Mesendoderm (in vitro differentiated cells): Measurements from ENCODE around the gene EPM2A.

Experiments
- DNase-seq: peaks from one replicate; pipeline ENCODE4 v3.0.0; 2013
- H2AK5ac ChIP-seq: 2 replicates; pipeline ENCODE4 v1.6.1; 2013; ENCODE audit warnings: low read length, inconsistent platforms
- H2BK120ac ChIP-seq: 2 replicates; pipeline ENCODE4 v1.6.1; 2013; ENCODE audit warnings: low read depth, mild to moderate bottlenecking, low read length, moderate library complexity, mixed read lengths
- H2BK15ac ChIP-seq: replicated peaks from 2 replicates; pipeline ENCODE4 v1.6.1; 2013; ENCODE audit warnings: low read depth, mild to moderate bottlenecking, moderate library complexity
- H2BK5ac ChIP-seq: 2 replicates; pipeline ENCODE4 v1.6.1; 2013; ENCODE audit warnings: low read length, inconsistent platforms
- H3K18ac ChIP-seq: 2 replicates; pipeline ENCODE4 v1.6.1; 2013; ENCODE audit warnings: mild to moderate bottlenecking, low read length, mixed read lengths
- H3K23ac ChIP-seq: one replicate; pipeline ENCODE4 v1.6.1; 2013; ENCODE audit warnings: low read length
- H3K27ac ChIP-seq: 2 replicates; pipeline ENCODE4 v1.5.1; 2013; ENCODE audit warnings: low read depth, mild to moderate bottlenecking, inconsistent platforms, low read length, moderate library complexity
- H3K27me3 ChIP-seq: 2 replicates; pipeline ENCODE4 v1.6.1; 2013; ENCODE audit warnings: low read length, control low read depth, mild to moderate bottlenecking, inconsistent platforms; ENCODE audit not compliant: insufficient read depth, poor library complexity
- H3K36me3 ChIP-seq: 2 replicates; pipeline ENCODE4 v1.6.1; 2013; ENCODE audit warnings: low read length, inconsistent platforms; ENCODE audit not compliant: control insufficient read depth, insufficient read depth
- H3K4ac ChIP-seq: one replicate; pipeline ENCODE4 v1.6.1; 2013; ENCODE audit warnings: low read depth, mild to moderate bottlenecking, low read length, moderate library complexity
- H3K4me1 ChIP-seq: 2 replicates; pipeline ENCODE4 v1.6.1; 2013; ENCODE audit warnings: low read depth, low read length, inconsistent platforms; ENCODE audit not compliant: control insufficient read depth
- H3K4me2 ChIP-seq: 2 replicates; pipeline ENCODE4 v1.6.1; 2013; ENCODE audit warnings: low read length
- H3K4me3 ChIP-seq: 2 replicates; pipeline ENCODE4 v1.5.1; 2013; ENCODE audit warnings: mild to moderate bottlenecking, low read length
- H3K56ac ChIP-seq: one replicate; pipeline ENCODE4 v1.6.1; 2013; ENCODE audit warnings: low read length
- H3K79me1 ChIP-seq: 2 replicates; pipeline ENCODE4 v1.6.1; 2013; ENCODE audit warnings: low read length, inconsistent platforms
- H3K79me2 ChIP-seq: 2 replicates; pipeline ENCODE4 v1.6.1; 2013; ENCODE audit warnings: mild to moderate bottlenecking, low read length; ENCODE audit not compliant: control insufficient read depth, insufficient read depth
- H3K9ac ChIP-seq: 2 replicates; pipeline ENCODE4 v1.6.1; 2013; ENCODE audit warnings: low read length, inconsistent platforms
- H4K5ac ChIP-seq: one replicate; pipeline ENCODE4 v1.6.1; 2013; ENCODE audit warnings: low read length
- H4K8ac ChIP-seq: one replicate; pipeline ENCODE4 v1.6.1; 2013; ENCODE audit warnings: low read depth, mild to moderate bottlenecking, control low read depth, low read length, moderate library complexity
- WGBS: extraction: QIAGEN DNeasy Blood & Tissue Kit; methylation state at CpG from one replicate; pipeline ENCODE4 v1.1.7; 2013; ENCODE audit warnings: low lambda C conversion rate, missing lambda C conversion rate; ENCODE audit not compliant: insufficient coverage; ENCODE audit errors: extremely low coverage; 5-methylcytosine and 5-hydroxymethylcytosine counted together

Gene EPM2A

DNA sequence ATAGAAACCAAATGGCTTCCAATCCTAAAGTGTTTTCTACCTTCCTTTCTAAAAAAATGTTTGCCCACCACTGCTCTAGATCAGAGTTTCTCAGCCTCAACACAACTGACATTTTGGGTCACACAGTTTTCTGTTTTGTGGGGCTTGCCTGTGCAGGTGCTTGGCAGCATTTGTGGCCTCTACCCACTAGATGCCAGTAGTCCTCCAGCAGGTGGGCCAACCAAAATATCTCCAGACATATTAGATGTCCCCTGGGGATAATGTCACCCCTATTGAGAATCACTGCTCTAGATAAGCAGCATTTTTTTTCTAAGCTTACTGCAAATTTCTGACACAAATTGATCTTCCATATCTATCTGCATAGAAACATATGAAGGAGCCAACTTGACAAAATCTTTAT is 26.3 kb upstream of the EPM2A start:
- Histone ChIP-seq H3K36me3 (no peaks in the 10 kb centered on the region), H3K27ac (no peak overlapping the region), H3K4ac (no peak overlapping the region), H2BK15ac (no peak overlapping the region), H3K4me2 (no peak overlapping the region), H3K23ac (no peak overlapping the region), H3K56ac (no peak overlapping the region), H3K18ac (no peak overlapping the region), H2BK120ac (no peak overlapping the region), H3K27me3 (no peaks in the 10 kb centered on the region), H3K9ac (no peak overlapping the region), H3K79me1 (no peaks in the 10 kb centered on the region), H4K5ac (no peak overlapping the region), H3K79me2 (no peaks in the 10 kb centered on the region), H2AK5ac (no peak overlapping the region), H3K4me3 (no peak overlapping the region), H2BK5ac (no peak overlapping the region), H3K4me1 (no peaks in the 10 kb centered on the region), H4K8ac (no peak overlapping the region)
- DNase-seq, result no peak

- H3K9ac ChIP-seq, result no peak overlapping the region
- no peaks in the 10 kb centered on the region for H3K79me1 ChIP-seq
- DNase-seq, result no peak
- H3K4me2 ChIP-seq, result no peak overlapping the region
- H2BK120ac ChIP-seq, result no peak overlapping the region
- no peak overlapping the region for H4K8ac ChIP-seq
- WGBS, result no CpG with 5 or more reads among the region's 4 CpGs
- H3K4me1 ChIP-seq, result no peaks in the 10 kb centered on the region
- no peaks in the 10 kb centered on the region for H3K36me3 ChIP-seq
- H2BK5ac ChIP-seq, result no peak overlapping the region
- no peaks in the 10 kb centered on the region for H3K79me2 ChIP-seq
- H3K18ac ChIP-seq, result no peak overlapping the region
- H4K5ac ChIP-seq, result no peak overlapping the region
- no peak overlapping the region for H3K23ac ChIP-seq
- H3K56ac ChIP-seq, result no peak overlapping the region
- H3K4me3 ChIP-seq, result no peak overlapping the region
- no peak overlapping the region for H3K4ac ChIP-seq
- no peak overlapping the region for H2BK15ac ChIP-seq
- H3K27ac ChIP-seq, result no peak overlapping the region
- H3K27me3 ChIP-seq, result no peaks in the 10 kb centered on the region
- H2AK5ac ChIP-seq, result no peak overlapping the region
Measured at GRCh38 chr6:145758113-145758512, 22.8 kb upstream of the EPM2A start.

- no peak overlapping the region for H4K5ac ChIP-seq
- no peaks in the 10 kb centered on the region for H3K27me3 ChIP-seq
- no CpG with 5 or more reads among the region's 1 CpG for WGBS
Measured at GRCh38 chr6:145756170-145756662, 20.9 kb upstream of the EPM2A start.

DNA sequence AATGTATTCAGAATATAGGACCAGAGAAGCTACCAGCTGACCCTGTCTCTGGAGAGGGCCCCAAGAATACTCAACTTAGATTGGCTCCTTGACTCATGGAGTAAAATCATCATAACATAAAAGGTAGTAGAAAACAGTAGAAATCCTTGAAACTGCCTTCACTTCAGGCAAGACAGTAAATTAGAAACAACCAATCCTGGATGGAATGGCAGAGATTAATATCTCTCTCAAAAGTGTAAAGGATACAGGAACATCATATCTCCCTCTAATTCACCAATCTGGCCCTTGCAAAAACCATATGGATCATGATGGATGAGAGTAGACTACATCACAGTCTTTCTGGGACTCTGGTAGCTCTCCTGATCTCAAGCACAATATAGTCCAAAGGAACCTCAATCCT is 20.4 kb upstream of the EPM2A start:
- H4K8ac ChIP-seq, result no peak overlapping the region
- no peak overlapping the region for H3K27ac ChIP-seq
- H2BK120ac ChIP-seq, result no peak overlapping the region
- H3K27me3 ChIP-seq, result no peaks in the 10 kb centered on the region
- no peak overlapping the region for H2AK5ac ChIP-seq
- no peaks in the 10 kb centered on the region for H3K79me2 ChIP-seq
- H3K79me1 ChIP-seq, result no peaks in the 10 kb centered on the region
- no peak overlapping the region for H3K23ac ChIP-seq
- H3K36me3 ChIP-seq, result no peaks in the 10 kb centered on the region
- no peak overlapping the region for H3K18ac ChIP-seq
- no peak for DNase-seq
- H4K5ac ChIP-seq, result no peak overlapping the region
- no peak overlapping the region for H2BK5ac ChIP-seq
- H3K4me1 ChIP-seq, result no peaks in the 10 kb centered on the region
- no peak overlapping the region for H3K4me3 ChIP-seq
- no peak overlapping the region for H2BK15ac ChIP-seq
- H3K56ac ChIP-seq, result no peak overlapping the region
- H3K4ac ChIP-seq, result no peak overlapping the region
- no peak overlapping the region for H3K4me2 ChIP-seq
- H3K9ac ChIP-seq, result no peak overlapping the region

More at GRCh38 chr6:145756170-145756662, 20.9 kb upstream of the EPM2A start:
- no peaks in the 10 kb centered on the region for H3K79me1 ChIP-seq
- no peak overlapping the region for H3K9ac ChIP-seq
- no peak overlapping the region for H3K27ac ChIP-seq
- no peak overlapping the region for H3K4me2 ChIP-seq
- H3K36me3 ChIP-seq, result no peaks in the 10 kb centered on the region
- H4K8ac ChIP-seq, result no peak overlapping the region
- H3K4me3 ChIP-seq, result no peak overlapping the region
- H2AK5ac ChIP-seq, result no peak overlapping the region
- H2BK15ac ChIP-seq, result no peak overlapping the region
- H3K56ac ChIP-seq, result no peak overlapping the region
- H2BK120ac ChIP-seq, result no peak overlapping the region
- H3K4me1 ChIP-seq, result no peaks in the 10 kb centered on the region
- no peak overlapping the region for H3K18ac ChIP-seq
- H3K79me2 ChIP-seq, result no peaks in the 10 kb centered on the region
- DNase-seq, result no peak
- H3K23ac ChIP-seq, result no peak overlapping the region
- no peak overlapping the region for H3K4ac ChIP-seq
- H2BK5ac ChIP-seq, result no peak overlapping the region

DNA sequence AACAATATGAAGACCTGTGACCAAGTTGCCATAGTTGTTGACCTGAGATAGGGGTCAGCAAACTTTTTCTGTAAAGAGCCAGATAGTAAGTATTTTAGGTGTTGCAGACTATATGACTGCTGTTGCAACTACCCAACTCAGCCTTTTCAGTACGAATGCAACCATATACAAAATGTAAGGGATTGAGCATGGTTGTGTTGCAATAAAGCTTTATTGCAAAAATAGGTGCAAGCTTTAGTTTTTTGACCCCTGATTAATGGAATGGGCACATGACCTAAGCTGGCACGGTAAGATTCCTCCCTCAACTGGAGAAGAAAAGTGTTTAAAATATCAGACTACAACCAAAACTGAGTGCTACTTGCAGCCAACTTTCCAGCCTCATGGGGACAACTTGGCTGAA is 17.3 kb upstream of the EPM2A start:
- H2BK120ac ChIP-seq, result no peak overlapping the region
- WGBS, result no CpG with 5 or more reads among the region's 2 CpGs

DNA sequence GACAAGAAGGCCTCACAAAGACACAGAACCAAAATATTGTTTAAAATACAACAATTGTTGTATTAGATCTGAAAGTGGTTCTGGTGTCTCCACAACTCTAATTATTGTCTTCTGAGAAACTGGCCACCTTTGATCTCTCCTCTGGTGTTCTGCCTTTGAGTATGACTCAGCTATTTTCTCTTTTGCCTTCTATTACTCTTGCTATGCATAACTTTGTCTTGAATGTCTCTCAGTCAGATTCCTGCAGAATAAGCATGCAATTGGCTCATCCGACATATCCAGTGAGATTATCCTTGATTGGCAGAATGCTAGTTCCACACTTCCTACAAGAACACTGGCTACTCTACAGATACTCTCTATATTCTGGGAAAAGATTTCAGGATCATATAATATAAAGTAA is 14.3 kb upstream of the EPM2A start:
- Histone ChIP-seq H3K23ac (no peak overlapping the region), H3K4me3 (no peak overlapping the region), H3K4ac (no peak overlapping the region), H3K79me2 (no peaks in the 10 kb centered on the region), H3K36me3 (no peaks in the 10 kb centered on the region), H2AK5ac (no peak overlapping the region), H3K56ac (no peak overlapping the region), H3K4me1 (no peaks in the 10 kb centered on the region), H3K79me1 (no peaks in the 10 kb centered on the region), H2BK15ac (no peak overlapping the region), H3K4me2 (no peak overlapping the region), H3K9ac (no peak overlapping the region), H4K8ac (no peak overlapping the region), H2BK5ac (no peak overlapping the region), H3K27ac (no peak overlapping the region), H3K18ac (no peak overlapping the region), H4K5ac (no peak overlapping the region), H3K27me3 (no peaks in the 10 kb centered on the region), H2BK120ac (no peak overlapping the region)
- no CpG with 5 or more reads among the region's 1 CpG for WGBS
- DNase-seq, result no peak

More for the DNA sequence above, 17.3 kb upstream of the EPM2A start:
- Histone ChIP-seq H3K79me2 (no peaks in the 10 kb centered on the region), H3K18ac (no peak overlapping the region), H4K8ac (no peak overlapping the region), H3K4me1 (no peaks in the 10 kb centered on the region), H4K5ac (no peak overlapping the region), H2BK5ac (no peak overlapping the region), H3K36me3 (no peaks in the 10 kb centered on the region), H3K4me2 (no peak overlapping the region), H3K4me3 (no peak overlapping the region), H3K27me3 (no peaks in the 10 kb centered on the region), H3K9ac (no peak overlapping the region), H3K79me1 (no peaks in the 10 kb centered on the region), H3K56ac (no peak overlapping the region), H2AK5ac (no peak overlapping the region), H3K23ac (no peak overlapping the region), H3K27ac (no peak overlapping the region), H3K4ac (no peak overlapping the region), H2BK15ac (no peak overlapping the region)
- DNase-seq, result no peak
